AG04449 (cell line): ENCODE measurements around the gene OLFML2A.

ENCODE experiments used
- CTCF ChIA-PET: fragments of 350-600 bp; formaldehyde crosslinking; extraction: SDS; loops from one replicate; lab custom pipeline; 2021; ENCODE audit warnings: antibody characterized with exemption; lab: Yijun Ruan, JAX
- POLR2A ChIA-PET: fragments of 400-600, 350-600 bp; formaldehyde crosslinking; extraction: SDS; loops from one replicate; lab custom pipeline; 2020; ENCODE audit warnings: antibody characterized with exemption, inconsistent platforms; lab: Yijun Ruan, JAX
- DNase-seq: peaks from one replicate; pipeline ENCODE4 v3.0.0-alpha.2; 2010; ENCODE audit warnings: low read depth, low spot score
- H3K4me3 ChIP-seq: 2 replicates; pipeline ENCODE4 v1.5.1; 2011; ENCODE audit warnings: low read depth, mild to moderate bottlenecking, control low read depth, low read length
- CTCF ChIP-seq: IDR thresholded peaks from one replicate; pipeline ENCODE4 v1.5.1; 2011; ENCODE audit warnings: mild to moderate bottlenecking, moderate library complexity, low read length, control low read depth, inconsistent platforms; ENCODE audit not compliant: insufficient read depth; ENCODE audit errors: missing control alignments

OLFML2A gene

DNA sequence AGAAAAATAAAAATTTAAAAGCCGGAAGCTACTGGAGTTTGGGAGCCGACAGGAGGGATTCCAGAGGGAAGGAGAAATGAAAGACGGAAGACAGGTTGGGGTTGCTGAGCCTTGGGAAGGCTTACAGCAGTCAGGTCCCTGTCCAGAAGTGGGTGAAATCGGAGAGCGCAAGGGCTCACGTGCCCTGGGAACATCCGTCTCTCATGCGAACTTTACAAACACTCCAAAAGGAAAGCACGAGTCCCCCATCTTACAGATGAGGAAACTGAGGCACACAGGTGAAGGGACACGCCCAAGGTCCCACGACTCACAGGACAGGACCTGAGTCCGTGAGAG is 347 bp upstream of the OLFML2A start:
- CTCF ChIA-PET: interaction anchor here (0.7 to 16.2 kb wide), 11 partner anchors 10 to 594 kb away, joined by 3 to 2098 read pairs (median 5); partner anchors contain the start of genes ARPC5L, RPL35 and WDR38
- peak overlapping the region; percentile 58 for H3K4me3 ChIP-seq
- POLR2A ChIA-PET: interaction anchor here (1.0 to 1.4 kb wide), 2 partner anchors 21 to 80 kb away, joined by 3 read pairs; no protein-coding TSS in a partner anchor
- no peak for TF ChIP-seq CTCF
- no peak for DNase-seq

- TF ChIP-seq CTCF: no peak
- ChIA-PET POLR2A (interaction anchor here (0.5 to 2.0 kb wide), 5 partner anchors 55 to 409 kb away, joined by 3 to 12 read pairs (median 5); partner anchors contain the start of genes ARPC5L, RPL35 and WDR38), CTCF (interaction anchor here (0.6 to 16.2 kb wide), 15 partner anchors 7 to 641 kb away, joined by 3 to 2098 read pairs (median 4); partner anchors contain the start of genes ARPC5L, NR6A1, RPL35 and WDR38)
- DNase-seq: no peak
- no peak overlapping the region for H3K4me3 ChIP-seq
These were observed 1.8 kb downstream of the OLFML2A start for GRCh38 chr9:124778575-124779367.

DNA sequence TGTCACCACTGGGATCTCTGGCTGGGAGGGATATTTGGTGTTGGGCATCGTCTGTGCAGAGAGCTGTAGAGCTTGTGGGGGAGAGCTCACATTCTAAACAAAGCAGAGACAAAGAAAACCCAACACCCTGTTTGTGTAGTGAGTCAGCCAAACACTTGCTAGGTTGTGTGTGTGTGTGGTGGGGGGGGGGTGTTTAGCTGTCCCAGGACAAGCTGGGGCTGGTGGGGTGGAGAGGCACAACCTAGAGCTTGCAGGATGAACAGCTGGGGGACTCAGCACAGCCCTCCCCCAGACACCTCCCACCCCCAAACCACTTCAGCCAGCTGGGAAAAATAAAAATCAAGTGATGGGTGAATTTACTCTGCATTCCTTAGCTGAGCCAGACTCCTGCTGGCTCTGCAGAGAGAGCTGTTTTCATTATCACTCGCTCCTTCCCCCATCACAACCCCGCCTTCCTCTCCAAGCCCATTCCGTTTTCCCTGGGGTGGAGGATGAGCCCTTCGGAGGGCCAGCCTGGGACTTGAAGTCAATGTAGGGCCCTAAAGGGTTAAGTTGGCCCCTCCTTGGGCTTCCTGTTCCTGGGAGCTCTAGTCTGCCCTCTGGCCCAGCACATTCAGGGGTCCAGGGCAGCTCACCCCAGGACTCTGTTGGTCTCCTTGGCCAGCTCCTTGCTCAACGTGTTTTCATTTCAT is 2.6 kb downstream of the OLFML2A start:
- ChIA-PET POLR2A (interaction anchor here (0.5 to 2.0 kb wide), 5 partner anchors 54 to 409 kb away, joined by 3 to 12 read pairs (median 5); partner anchors contain the start of genes ARPC5L, RPL35 and WDR38), CTCF (interaction anchor here (1.0 to 16.2 kb wide), 14 partner anchors 8 to 599 kb away, joined by 3 to 2098 read pairs (median 4); partner anchors contain the start of genes ARPC5L, NR6A1, RPL35 and WDR38)
- peak; percentile 77 for DNase-seq
- H3K4me3 ChIP-seq: no peak overlapping the region
- TF ChIP-seq CTCF: no peak

GRCh38 chr9:124780060-124780756 is 3.3 kb downstream of the OLFML2A start:
- DNase-seq: no peak
- no peak for TF ChIP-seq CTCF
- ChIA-PET POLR2A (interaction anchor here (0.6 to 2.0 kb wide), 5 partner anchors 54 to 493 kb away, joined by 3 to 12 read pairs (median 5); partner anchors contain the start of genes ARPC5L, RPL35 and WDR38), CTCF (interaction anchor here (1.1 to 16.2 kb wide), 10 partner anchors 9 to 598 kb away, joined by 3 to 2098 read pairs (median 5); partner anchors contain the start of genes ARPC5L, NR6A1, RPL35 and WDR38)
- no peak overlapping the region for H3K4me3 ChIP-seq

DNA sequence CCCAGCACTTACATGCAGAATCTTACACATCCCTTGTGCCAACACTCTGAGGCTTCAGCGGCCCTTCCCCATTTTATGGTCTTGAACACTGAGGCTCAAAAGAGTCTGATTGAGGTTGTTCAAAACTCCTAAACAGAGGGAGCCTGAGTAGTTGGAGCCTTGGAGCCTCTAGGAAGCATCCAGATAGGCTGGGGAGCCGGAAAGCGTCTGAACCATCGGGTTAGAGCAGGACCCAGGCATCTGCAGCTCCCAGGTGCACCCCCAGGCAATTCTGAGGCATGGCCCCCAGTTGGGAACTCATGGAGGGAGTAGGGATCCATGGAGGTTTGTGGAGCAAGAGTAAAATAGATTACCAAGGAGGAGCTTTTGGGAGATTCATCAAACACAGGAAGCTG is 3.8 kb downstream of the OLFML2A start:
- no peak overlapping the region for H3K4me3 ChIP-seq
- DNase-seq: no peak
- ChIA-PET POLR2A (no interaction called here), CTCF (interaction anchor here (3.4 to 16.2 kb wide), 2 partner anchors 8 to 66 kb away, joined by 29 to 2098 read pairs; partner anchors contain the start of genes ARPC5L, NR6A1, RPL35 and WDR38)
- TF ChIP-seq CTCF: no peak
